Measurements from ENCODE around the gene PCP4L1. TPM values are rescaled to one million over a fixed set of nuclear protein-coding genes. Genes with fewer than 3 reads are reported as not detected.

Gene PCP4L1
- total RNA-seq, 1 experiment from 2014 or later: 1.2 TPM

GRCh38 chr1:161225534-161226319 is 32.8 kb upstream of the PCP4L1 start, which contains the start of gene TOMM40L (continued):
- TF ChIP-seq NFE2L1 (CRISPR knock-in tag; IDR thresholded peaks at IDR 0.05) (0 out of 2 replicates have a peak, but pooled peaks have one; percentile 38), ZNF423 (CRISPR knock-in tag; IDR thresholded peaks at IDR 0.05) (peak; percentile 52; the same call in 1 of the 2 replicates), GRHL2 (CRISPR knock-in tag; IDR thresholded peaks at IDR 0.05; ENCODE audit: insufficient replicate concordance, severe bottlenecking) (no peak), ZNF396 (CRISPR knock-in tag; IDR thresholded peaks at IDR 0.05; ENCODE audit: borderline replicate concordance) (no peak), NFYB (CRISPR knock-in tag; conservative IDR thresholded peaks at IDR 0.05; ENCODE audit: low read depth) (peak; percentile 76), MLX (CRISPR knock-in tag; IDR thresholded peaks at IDR 0.05) (no peak), TEAD1 (CRISPR knock-in tag; IDR thresholded peaks at IDR 0.05) (0 out of 2 replicates have a peak, but pooled peaks have one; percentile 39), ZNF416 (CRISPR knock-in tag; IDR thresholded peaks at IDR 0.05) (0 out of 2 replicates have a peak, but pooled peaks have one; percentile 78), ZNF532 (CRISPR knock-in tag; IDR thresholded peaks at IDR 0.05; ENCODE audit: borderline replicate concordance) (no peak), CTCF (IDR thresholded peaks at IDR 0.05) (no peak), FOXP1 (CRISPR knock-in tag; IDR thresholded peaks at IDR 0.05; ENCODE audit: borderline replicate concordance) (no peak), NR3C1 (CRISPR knock-in tag; conservative IDR thresholded peaks at IDR 0.05; ENCODE audit: low read depth) (no peak), GTF2I (CRISPR knock-in tag; conservative IDR thresholded peaks at IDR 0.05) (no peak), CBFB (CRISPR knock-in tag; IDR thresholded peaks at IDR 0.05; ENCODE audit: low read depth) (no peak), PRRX2 (CRISPR knock-in tag; IDR thresholded peaks at IDR 0.05) (no peak), ZBTB21 (CRISPR knock-in tag; IDR thresholded peaks at IDR 0.05; ENCODE audit: borderline replicate concordance) (no peak), FOXJ3 (CRISPR knock-in tag; IDR thresholded peaks at IDR 0.05; ENCODE audit: borderline replicate concordance) (no peak), CREM (CRISPR knock-in tag; IDR thresholded peaks at IDR 0.05) (no peak), NFATC4 (CRISPR knock-in tag; IDR thresholded peaks at IDR 0.05) (no peak), FOXK1 (CRISPR knock-in tag; IDR thresholded peaks at IDR 0.05) (peak; percentile 46; the same call in 1 of the 2 replicates), RORB (CRISPR knock-in tag; IDR thresholded peaks at IDR 0.05) (no peak)
- TF ChIP-seq, protein P1, sequence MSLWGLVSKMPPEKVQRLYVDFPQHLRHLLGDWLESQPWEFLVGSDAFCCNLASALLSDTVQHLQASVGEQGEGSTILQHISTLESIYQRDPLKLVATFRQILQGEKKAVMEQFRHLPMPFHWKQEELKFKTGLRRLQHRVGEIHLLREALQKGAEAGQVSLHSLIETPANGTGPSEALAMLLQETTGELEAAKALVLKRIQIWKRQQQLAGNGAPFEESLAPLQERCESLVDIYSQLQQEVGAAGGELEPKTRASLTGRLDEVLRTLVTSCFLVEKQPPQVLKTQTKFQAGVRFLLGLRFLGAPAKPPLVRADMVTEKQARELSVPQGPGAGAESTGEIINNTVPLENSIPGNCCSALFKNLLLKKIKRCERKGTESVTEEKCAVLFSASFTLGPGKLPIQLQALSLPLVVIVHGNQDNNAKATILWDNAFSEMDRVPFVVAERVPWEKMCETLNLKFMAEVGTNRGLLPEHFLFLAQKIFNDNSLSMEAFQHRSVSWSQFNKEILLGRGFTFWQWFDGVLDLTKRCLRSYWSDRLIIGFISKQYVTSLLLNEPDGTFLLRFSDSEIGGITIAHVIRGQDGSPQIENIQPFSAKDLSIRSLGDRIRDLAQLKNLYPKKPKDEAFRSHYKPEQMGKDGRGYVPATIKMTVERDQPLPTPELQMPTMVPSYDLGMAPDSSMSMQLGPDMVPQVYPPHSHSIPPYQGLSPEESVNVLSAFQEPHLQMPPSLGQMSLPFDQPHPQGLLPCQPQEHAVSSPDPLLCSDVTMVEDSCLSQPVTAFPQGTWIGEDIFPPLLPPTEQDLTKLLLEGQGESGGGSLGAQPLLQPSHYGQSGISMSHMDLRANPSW (CRISPR knock-in tag; conservative IDR thresholded peaks at IDR 0.05; ENCODE audit: low read depth): no peak
- TF ChIP-seq, protein P2, sequence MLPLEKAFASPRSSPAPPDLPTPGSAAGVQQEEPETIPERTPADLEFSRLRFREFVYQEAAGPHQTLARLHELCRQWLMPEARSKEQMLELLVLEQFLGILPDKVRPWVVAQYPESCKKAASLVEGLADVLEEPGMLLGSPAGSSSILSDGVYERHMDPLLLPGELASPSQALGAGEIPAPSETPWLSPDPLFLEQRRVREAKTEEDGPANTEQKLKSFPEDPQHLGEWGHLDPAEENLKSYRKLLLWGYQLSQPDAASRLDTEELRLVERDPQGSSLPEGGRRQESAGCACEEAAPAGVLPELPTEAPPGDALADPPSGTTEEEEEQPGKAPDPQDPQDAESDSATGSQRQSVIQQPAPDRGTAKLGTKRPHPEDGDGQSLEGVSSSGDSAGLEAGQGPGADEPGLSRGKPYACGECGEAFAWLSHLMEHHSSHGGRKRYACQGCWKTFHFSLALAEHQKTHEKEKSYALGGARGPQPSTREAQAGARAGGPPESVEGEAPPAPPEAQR (CRISPR knock-in tag; IDR thresholded peaks at IDR 0.05): no peak
- TF ChIP-seq, protein P3, sequence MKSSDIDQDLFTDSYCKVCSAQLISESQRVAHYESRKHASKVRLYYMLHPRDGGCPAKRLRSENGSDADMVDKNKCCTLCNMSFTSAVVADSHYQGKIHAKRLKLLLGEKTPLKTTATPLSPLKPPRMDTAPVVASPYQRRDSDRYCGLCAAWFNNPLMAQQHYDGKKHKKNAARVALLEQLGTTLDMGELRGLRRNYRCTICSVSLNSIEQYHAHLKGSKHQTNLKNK (CRISPR knock-in tag; IDR thresholded peaks at IDR 0.05): 0 out of 2 replicates have a peak, but pooled peaks have one; percentile 28

Data from WTC11 (cell line).